ENCODE data around the gene PBX1.

DNA sequence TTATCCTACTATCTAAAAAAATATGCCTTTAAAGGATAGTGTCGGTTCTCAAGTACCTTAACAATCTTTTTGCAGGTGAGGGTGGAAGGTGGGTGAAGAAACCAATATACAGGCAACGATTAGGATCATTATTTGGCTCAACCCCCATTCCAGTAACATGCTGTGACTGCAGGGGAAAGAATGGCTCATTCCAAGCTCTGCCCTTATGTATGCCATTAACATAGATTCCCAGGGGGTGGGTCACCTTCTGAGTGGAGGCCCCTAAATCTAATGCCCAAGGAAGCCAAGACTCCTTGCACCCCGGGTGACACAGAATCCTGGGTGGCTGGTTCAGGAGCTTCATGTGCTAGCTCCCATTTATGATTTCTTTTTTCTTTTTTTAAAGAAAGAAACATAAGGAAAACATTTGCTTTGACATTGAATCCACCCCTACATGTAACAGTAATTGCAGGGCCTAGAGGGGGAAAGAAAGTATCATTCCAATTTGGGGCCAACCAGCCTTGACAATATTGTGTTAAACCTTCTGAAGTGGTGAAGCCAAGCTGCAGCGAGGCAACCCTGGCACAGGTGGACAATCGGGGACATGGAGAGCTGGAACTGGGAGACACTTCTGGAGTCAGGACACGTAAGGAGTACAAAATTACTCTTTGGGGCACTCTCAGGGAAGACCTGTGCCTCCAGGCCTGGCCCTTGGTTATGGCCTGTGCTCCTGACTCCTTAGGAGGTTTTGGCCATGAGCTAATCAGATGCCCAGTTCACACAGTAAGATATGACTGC, 200.3 kb downstream of the PBX1 start:
- TF ChIP-seq CTCF (IDR thresholded peaks at IDR 0.05) (no peak), EP300 (IDR thresholded peaks at IDR 0.05) (no peak), POLR2AphosphoS5 (IDR thresholded peaks at IDR 0.05) (no peak)

Measured in sigmoid colon (tissue), 4 donors.